GM21825 (cell line): ENCODE results near the gene TESMIN.

Experiments
- ATAC-seq: cut with Tn5 transposase; IDR thresholded peaks from one replicate; pipeline ENCODE4 v1.9.1; 2021; ENCODE audit warnings: mild to moderate bottlenecking, moderate library complexity; ENCODE audit not compliant: unreplicated experiment

Gene TESMIN

DNA sequence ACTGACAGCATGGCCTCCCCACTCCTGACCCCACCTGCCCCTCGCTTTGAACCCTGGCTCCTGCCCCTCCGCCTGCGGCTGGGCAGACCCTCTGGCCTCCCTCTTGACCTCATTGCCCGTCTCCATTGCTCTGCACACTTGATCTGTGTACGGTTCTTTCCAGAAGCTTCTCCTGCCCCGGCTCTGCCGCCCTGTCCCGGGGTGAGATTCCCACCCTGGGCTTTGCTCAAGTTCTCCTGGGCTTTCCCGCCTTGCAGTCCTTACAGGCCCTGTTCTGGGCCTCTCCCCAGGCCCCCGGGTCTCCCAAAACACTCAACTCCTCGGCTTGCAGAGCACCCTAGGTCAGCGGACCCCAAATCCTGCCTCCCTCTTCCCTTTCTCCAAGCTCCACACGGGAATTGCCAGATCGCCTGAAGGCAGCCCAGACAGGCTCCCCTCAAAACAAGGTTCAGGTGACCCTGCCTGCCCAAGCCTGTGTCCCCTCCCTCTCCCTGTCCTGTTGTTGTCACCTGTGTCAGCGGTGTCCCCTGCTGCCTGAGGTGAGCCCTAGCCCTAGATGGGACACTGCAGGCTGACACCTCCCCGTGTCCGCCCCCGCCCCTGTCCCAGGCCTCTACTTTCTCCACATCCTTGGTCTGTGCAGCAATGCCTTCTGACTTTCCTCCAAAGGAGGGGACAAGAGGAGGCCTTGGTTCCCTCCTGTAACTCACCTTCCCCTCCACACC is 65.5 kb downstream of the TESMIN start:
- ATAC-seq: no peak

DNA sequence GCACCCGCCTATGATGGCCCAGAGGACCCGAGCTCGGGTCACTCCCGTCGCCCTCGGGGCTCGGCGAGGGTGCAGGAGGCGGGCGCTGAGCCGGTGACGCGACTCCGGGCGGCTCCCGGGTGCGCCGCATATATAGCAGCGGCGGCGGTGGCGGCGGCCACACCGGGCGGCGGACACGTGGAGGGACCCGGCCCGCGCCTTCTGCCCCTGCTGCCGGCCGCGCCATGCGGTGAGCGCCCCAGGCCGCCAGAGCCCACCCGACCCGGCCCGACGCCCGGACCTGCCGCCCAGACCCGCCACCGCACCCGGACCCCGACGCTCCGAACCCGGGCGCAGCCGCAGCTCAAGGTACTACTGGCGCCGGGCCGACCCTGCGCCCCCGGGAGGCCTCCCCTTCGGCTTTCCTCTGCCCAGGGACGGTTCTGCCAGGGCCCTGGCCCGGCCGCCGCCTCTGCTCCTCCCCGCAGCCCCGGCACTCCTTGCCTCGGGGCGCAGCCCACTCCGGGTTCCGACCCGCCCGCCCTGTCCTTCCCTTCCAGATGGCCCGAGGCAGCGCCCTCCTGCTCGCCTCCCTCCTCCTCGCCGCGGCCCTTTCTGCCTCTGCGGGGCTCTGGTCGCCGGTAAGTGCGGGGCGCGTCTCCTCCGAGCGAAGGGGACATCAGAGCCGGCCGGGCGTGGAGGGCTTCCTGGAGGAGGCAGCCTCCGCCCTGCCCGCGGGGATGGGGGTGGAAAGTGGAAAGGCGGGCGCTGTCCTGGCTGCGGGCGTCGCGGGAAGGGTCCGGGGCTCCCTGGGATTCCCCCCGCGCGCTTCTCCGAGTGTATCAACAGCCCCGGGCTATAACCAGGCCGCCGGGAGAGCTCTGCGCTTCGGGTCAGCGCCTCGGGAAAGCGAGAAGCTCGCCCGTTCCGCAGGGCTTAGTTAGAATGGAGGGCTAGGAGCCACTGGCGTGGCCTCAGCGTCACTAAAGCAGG is 66.6 kb downstream of the TESMIN start, which contains the start of gene GAL:
Gene GAL, plus strand, starts transcription at position 160 of the 972 bp plus-strand sequence. Its CDS starts 380 bp downstream, at position 540.
- no peak for ATAC-seq

DNA sequence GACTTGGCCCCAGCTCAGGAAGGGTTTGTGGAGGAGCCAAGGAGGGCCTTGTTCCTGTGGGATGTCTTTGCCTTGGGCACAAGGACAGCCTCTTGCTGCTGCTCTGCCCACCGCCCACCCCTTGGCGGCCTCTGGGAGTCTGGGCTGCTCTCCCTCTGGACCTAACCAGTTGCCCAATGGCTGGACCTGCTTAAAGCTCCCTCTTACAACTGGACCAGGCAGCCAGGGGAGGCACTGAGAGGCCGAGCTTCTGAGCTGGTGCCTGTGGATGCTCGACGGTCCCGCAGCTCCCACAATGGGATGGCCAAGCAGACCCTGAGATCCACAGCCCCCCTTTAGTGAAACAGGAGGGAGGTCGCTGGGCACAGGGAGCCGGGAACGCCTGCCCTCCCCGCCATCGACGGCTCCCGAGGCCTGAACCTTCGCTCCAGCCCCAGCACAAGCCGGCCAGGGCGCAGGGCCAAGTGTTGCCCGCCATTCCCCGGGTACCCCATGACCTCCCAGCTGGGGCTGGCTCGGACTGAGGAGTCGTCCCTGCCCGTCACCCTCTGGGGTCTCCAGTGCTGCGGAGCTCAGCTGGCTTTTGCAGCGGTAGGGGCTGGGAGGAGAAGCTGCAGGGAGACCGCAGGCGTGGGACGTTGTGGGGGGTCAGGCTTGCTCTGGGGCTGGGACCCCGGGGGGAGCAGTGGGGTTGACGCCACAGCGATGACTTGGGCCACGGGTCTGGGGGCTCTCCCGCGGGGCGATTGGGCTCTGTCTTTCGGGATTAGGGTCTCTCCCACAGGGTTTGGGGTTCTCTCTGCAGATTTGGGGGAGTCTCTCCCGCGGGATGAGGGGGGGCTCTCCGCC is 67.6 kb downstream of the TESMIN start:
- ATAC-seq: no peak

DNA sequence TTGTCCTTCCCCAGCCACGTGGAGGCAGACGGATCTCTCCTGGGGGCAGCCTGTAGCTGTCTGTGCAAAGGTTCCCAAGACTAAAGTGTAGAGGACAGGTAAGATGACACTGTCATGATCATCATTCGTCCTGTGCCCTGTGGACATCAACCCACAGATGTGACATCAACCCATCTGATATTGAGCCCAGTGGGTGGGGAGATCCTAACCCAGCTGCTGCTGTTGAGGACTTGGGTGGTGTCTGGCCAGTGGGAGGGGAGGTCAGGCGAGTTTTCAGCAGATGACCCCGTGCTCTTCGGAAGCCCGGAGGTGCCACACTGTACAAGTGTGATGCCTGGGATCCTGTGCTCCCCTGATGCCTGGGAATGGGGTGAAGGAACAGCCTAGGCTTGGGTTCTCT is 68.2 kb downstream of the TESMIN start:
- ATAC-seq: no peak

DNA sequence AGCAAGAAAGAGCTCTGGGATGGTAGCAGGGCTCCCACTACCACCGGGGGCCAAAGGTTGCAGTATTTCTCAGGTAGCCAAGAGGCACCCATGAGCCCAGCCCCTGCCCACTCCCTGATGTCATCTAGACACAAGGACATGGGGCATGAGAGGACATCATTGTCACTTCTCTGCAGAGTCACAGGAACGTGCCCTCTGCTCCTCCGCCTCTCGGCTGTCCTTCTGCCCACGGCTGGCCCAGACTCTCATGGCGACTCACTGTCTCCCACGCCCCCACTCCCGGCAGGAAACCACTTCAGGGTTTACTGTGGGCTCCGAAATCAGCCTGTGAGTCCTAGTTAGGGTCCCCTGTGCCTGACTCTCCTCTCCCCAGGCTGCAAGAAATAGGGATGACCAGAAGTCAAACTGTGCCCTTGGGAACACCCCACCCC is 68.8 kb downstream of the TESMIN start:
- no peak for ATAC-seq

DNA sequence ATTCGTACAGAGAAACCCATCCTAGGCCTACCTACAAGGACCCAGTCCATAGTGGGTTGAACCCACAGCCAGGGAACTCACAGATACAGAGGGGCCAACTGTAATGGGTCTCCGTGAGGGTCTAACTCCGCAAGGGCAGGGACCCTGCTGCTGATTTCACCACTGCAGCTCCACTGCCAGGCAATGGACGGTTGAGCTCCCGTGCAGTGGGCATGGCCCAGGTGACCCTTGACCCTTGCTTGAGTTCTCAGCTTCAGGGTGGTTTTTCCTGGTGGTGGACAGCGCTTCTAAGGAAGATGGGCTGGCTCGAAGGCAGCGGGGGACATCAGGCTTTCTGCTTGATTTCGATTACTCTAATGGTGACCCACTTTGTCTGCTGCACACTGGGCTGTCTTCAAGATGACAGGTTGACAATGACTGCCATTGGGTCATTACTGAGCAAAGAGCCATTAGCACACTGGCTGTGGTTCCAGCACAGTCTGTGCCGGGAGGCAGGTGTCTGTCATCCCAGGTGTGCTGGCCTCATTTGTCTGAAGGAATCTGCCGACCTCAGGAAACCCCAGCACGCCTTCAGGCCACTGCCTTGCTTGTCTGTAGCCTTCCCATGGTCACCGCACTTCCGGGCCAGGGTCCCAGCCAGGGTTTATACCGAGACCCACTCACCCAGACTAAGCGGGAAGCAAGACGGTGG is 70.6 kb downstream of the TESMIN start:
- no peak for ATAC-seq

DNA sequence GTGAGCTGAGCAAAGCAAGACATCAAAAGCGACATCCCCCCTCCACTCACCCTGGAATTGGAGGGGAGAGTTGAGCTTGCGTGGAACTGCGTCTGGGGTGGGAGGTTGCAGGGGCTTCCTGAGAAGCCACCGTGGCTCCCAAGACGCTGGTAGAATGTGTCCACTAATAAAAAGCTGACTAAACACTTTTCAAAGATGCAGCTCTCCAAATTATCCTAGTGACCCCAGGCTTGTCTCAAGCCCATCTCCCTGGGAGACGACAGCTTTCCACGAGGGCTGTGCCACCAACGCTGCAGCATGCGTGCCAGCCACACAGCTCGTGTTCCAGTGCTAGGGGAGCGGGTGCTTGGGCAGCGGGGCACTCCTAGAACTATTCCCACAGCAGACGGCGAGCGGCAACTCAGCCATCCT is 73.3 kb downstream of the TESMIN start:
- ATAC-seq: no peak

DNA sequence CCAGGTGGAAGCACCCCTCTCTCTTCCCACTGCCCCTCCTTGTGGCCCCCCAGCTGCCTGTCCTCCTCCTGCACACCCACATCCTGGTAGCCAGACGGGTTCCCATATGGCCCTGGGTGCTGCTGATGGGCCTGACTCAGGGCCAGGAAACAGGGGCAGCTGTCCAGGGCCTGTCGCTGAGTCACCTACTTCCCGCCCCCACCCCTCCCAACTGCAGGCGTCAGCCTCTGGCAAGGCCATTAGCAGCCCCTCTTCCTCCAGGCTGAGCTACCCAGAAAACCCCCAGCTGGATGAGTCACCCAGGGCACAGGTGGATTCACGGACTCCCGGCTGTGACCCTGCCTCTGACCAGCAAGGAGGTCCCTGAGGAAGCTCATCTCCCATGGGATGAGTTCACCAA is 73.9 kb downstream of the TESMIN start:
- ATAC-seq: no peak

DNA sequence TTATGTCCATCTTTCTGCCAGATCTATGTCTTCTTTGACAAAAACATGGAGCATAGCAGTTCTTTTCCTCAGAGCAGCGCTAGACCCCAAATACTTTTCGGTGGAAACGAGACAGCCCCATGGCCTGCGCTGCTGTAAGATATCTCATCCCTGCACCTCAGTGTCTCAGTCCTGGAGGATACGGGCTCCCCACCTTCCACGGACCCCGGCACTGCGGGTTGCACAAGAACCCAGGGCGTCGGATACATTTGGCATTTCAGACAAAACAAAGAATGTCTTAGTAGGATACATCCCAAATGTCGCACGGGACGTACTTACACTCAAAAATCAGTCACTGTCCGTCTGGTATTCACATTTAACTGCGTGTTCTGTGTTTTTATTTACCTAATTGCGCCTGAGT is 76.9 kb downstream of the TESMIN start:
- ATAC-seq: no peak

DNA sequence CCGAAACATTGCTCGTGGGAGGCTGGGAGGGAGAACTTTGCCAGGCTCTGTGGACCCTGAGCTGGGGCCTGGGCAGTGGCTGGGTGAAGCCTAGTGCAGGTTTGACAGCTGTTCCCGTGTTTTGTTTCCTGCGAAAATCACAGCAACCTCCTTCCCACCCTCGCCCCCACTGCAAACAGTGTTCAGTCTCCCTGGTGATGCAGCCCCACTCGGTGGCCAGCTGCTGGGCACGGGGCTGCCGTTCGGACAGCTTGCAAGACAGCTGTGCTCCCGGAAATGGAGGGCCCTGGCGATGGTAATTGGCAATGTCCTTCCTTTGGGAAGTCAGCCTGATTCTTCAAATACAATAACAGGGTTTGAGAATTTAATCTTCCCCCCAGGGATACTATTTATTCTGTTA is 77.3 kb downstream of the TESMIN start:
- ATAC-seq: no peak

DNA sequence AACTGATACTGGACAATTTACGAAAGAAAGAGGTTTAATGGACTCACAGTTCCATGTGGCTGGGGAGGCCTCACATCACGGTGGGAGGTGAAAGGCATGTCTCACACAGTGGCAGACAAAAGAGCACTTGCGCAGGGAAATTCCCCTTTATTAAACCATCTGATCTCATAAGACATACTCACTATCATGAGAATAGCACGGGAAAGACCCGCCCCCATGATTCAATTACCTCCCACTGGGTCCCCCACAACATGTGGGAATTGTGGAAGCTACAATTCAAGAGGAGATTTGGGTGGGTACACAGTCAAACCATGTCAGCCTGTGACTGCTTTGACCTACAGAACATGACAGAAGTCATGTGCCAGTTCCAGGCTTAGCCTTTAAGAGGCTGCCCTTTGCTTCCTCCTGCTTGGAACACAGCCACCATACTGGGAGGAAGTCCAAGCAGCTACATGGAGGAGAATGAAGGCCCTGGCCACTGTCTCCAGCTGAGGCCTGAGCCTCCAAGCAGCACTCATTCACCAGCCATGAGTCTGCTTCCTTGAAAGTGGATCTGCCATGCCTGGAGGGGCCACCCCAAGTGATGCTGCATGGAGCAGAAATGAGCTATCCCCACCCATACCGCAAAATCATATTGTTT is 77.9 kb downstream of the TESMIN start:
- no peak for ATAC-seq

DNA sequence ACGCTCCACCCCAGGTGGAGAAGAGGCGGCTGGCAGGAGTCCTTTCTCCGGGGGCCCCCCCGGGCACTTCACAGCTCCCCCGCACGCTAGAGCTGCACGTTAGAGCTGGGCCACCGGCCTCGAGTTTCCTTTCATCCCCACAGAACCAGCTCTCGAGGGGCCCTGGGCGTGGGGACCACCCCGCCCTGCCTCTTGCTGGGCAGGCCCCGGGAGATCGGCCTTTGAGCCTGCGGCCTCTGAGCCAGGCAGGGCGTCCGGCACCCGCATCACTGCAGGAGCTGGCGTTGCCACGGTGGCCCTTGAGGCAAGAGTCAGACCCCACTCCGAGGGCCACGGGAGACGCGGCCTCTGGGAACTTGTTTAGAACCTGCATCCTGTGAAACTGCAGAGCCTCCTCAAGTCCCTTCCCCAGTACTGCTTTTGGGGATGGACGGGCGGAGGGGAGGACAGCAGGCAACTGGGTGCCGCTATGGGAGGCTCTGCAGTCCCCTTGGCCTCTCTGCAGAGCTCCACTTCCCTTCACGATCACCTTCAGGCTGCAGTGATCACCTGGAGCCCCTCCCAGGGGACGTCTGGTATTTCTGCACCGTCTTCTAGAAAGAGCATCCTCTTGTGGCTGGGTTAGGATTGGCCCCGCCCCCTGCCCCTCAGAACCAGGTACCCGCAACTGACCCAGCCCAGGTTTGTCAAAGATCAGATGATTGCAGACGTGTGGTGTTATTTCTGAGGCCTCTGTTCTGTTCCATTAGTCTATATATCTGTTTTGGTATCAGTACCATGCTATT is 80.9 kb downstream of the TESMIN start:
- ATAC-seq: no peak

DNA sequence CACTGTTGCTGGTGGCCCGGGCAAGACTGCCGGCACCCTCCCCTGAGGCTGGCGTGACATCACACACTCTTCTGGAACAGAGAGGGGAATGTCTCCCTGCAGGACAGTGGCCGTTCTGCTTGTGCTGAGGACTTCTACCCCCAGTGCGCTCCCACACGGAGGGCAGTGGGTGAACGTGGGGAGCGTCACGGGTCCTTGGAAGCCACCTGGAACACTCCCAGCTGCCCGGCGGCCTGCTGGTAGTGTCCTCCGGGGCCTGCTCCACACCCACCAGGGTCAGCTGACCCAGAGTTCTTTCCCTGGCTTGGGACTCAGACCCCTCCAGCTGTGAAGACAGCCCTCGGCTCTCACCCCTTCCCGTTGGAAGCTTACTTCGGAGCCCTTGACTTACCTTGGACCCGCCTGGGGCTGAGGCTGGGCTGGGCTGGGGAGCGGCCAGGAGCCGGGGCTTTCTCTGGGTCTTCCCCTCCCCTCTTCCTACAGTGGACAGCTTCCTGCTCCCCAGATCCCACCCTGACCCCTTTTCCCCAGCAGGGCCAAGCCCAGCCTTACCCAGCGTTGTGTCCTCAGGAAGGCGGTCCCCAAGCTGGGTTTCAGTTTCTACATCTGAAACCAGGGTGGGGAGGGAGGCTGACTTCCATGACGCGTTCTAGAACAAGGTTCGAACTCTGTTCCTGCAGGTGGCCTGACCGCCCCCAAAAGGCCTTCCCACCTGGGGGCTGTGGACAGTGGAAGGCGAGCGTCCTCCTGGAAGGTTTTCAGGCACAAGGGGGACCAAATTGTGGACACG is 81.8 kb downstream of the TESMIN start:
- no peak for ATAC-seq

DNA sequence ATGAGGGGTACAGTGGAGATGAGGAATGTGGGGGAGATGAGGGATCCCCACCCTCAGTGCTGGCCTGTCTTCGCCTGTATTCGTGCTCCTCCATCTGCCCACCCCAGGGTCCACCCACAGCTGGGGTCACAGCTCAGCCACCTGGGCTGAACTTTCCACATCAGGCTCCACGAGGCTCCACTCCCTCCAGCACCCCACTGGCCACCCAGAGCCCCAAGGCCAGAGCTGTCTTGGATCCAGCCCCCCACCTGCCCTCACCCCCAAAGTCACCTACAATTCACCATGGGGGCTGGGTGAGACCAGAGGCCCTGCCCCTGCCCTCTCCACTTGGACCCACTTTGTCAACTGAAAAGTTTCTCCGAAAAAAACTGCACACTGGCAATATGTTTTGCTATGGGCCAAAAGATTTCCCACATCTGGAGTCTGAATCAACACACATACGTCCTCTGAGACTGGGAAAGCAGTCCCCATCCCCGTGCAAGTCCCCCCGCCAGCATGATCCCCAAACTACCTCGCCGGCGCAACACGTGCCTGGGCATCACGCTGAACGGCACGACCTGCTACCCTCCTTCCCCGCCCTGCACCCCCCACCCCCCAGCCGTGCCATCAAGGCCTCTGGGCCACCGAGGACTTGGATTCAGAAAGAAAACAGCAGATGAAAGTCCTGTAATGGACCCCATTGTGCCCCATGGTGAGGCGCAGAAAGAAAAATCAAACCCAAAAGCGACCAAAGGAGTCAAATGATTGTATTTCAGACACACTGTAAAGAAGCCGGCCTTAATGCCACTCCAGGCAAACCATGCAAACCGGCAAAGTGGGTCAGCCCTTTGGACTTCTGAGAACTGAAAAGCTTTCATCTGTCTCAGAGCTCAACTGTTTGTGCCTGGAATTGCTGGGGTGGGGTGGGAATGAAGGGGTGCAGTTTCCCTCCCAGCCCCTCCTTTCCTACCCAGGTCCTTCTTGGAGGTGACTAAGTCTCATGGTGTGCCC is 83.5 kb downstream of the TESMIN start:
- ATAC-seq: no peak

DNA sequence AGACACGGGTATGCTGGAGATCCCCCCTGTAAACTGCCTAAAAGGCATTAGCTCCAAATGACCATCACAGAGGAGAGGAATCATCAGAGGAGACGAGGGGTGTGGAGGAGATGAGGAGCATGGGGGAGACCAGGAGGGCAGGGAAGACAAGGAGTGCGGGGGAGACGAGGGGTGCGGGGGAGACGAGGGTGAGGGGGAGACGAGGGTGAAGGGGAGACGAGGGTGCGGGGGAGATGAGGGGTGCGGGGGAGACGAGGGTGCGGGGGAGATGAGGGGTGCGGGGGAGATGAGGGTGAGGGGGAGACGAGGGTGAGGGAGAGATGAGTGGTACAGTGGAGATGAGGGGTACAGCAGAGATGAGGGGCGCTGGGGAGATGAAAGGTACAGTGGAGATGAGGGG is 84.5 kb downstream of the TESMIN start:
- ATAC-seq: no peak

DNA sequence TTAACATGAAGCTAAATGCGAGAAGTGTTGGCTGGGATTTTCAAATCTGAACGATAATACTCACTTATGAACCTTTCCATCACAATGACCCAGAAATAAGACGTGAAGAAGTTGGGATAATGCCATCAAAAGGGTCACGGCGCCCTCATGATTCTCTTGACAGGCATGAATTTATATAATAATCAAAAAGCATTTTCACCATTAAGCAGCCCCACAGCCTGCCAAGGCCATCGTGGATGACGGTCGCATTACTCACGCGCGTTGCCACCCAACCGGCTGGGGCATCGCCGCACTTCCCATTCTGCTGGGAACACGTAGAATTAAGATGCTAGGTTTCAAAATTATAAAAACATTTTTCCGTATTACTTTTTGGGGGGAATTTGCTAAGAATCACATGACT is 85.9 kb downstream of the TESMIN start:
- no peak for ATAC-seq

DNA sequence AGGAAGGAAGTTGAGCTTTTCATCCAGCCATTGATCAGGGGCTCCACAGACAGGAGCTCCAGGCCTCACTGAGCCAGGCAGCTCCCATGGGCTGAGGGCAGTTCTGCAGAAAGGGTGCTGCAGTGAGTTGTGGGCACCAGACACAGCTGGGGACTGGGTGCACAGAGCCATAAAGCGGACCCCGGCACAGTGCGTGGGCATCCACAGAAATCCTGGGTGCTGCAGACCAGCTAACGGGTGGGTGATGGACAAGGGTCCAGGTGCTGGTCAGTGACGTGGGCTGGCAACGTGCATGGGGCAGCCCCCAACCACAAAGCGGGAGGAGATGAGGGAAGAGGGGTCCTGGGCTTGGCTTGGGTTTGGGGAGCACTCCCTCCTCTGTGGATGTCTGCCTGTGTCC is 86.4 kb downstream of the TESMIN start:
- ATAC-seq: no peak
